OCI-M1 (cell line): ENCODE measurements around the gene OR4Q2.
"Not testable (repeated sequence)": the region's sequence is repeated elsewhere in the genome, so short reads cannot be mapped to it uniquely, and the experiment has no call there.

Source experiments
- DNase-seq: peaks from one replicate; lab custom pipeline; 2025; lab: John Stamatoyannopoulos, UW

The OR4Q2 gene

GRCh38 chr14:20001863-20002262, at the start of gene OR4Q2:
OR4Q2 (plus strand) TSS chr14:20002163.
- DNase-seq = no peak

DNA sequence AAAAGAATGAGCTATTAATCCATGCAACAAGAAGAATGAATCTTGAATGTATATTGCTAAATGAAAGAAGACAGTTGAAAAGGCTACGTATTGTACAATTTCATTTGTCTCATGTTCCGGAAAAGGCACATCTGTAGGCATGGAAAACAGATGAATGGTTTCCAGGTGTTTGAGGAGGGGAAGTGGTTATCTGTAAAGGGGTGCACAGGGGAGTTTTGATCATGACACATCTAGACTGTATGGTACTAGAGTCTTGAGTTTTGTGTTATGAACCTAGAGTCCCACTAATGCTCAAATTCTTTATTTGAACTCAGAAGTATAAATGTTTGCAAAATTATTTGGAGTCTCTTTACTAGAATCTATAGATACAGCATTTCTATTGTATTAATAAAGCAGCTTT, 32.2 kb upstream of the OR4Q2 start:
- DNase-seq = not testable (repeated sequence)

- DNase-seq = no peak
Observed at GRCh38 chr14:19974844-19975243, 27.1 kb upstream of the OR4Q2 start.

GRCh38 chr14:19975291-19975690, 26.7 kb upstream of the OR4Q2 start, which contains the start of gene OR4K15:
OR4K15 (plus strand) TSS chr14:19975591; CDS start chr14:19975591, 0 bp downstream.
- DNase-seq = no peak

DNA sequence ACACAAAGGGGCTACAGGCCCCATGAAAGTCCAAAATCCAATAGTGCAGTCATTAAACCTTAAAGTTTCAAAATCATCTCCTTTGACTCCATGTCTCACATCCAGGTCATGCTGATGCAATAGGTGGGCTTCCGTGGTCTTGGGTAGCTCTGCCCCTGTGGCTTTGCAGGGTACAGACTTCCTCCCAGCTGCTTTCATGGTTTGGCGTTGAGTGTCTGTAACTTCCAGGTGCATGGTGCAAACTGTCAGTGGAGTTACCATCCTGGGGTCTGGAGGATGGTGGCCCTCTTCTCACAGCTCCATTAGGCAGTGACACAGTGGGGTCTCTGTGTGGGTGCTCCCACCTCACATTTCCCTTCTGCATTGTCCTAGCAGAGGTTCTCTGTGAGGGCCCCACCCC, 8.5 kb upstream of the OR4Q2 start:
- no peak for DNase-seq

DNA sequence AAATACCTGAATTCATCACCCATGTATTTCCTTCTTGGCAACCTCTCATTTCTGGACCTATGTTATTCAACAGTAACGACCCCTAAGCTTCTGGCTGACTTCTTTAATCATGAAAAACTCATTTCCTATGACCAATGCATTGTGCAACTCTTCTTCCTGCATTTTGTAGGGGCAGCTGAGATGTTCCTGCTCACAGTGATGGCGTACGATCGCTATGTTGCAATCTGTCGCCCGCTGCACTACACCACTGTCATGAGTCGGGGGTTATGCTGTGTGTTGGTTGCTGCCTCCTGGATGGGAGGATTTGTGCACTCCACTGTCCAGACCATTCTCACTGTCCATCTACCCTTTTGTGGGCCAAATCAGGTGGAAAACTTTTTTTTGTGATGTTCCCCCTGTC, 356 bp downstream of the OR4Q2 start:
- DNase-seq = no peak

GRCh38 chr14:20008156-20008555, 6.2 kb downstream of the OR4Q2 start:
- DNase-seq = no peak

DNA sequence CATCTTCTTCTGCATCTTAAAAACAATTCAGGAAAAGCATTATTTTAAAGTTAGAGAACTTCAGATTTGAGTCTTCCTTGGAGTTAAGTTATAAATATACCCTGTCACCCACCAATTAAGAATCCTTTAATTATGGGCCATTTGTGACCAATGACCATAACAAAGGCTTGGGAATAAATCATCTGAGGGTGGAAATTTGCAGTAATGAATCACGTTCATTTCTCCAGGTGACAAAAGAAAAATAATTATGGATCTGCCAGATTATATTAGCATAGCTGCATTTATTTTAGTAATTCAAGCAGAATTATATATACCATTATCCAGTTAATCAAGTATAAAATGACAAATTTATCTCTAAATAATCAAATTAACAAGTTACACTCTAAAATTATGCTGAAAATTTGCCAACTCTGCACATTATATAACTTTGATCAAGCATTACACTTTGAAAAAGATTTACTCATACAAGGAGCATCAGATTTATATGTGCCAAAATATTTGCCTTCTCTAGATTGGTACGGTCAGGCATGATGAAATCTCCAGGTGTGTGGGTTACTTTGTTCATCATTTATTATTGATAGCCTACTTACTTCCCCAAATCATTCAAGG, 17.4 kb downstream of the OR4Q2 start, which contains the start of gene OR4K14:
TSS of gene OR4K14 (minus strand) at position 51 of the 609 bp plus-strand sequence. CDS start 4,114 bp downstream, outside the sequence.
- DNase-seq = no peak

- DNase-seq = no peak
Observed at GRCh38 chr14:20031058-20031457, 29.1 kb downstream of the OR4Q2 start.

GRCh38 chr14:20035449-20035848, 33.5 kb downstream of the OR4Q2 start:
- no peak for DNase-seq

DNA sequence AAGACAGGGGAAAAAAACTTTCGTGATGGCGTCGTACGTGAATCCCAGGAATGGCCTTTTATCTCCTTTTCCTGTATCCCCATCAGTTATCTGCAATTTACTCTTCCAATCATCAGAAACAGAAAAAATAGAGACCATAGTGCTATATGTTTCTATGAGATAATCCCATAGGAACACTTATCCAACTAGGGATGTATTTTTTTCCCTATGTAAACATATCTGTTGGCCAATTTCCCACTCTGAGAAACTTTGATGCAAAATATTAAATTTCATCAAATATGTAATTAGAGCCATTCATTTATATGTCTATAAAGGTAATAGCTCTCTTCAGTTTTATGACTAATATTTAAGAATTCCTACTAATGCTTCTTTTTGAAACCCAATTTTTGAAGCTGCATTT, 34.0 kb downstream of the OR4Q2 start, which contains the start of gene OR4K13:
TSS of gene OR4K13 (minus strand) at position 101 of the 400 bp plus-strand sequence. CDS start 1,280 bp downstream, outside the sequence.
- no peak for DNase-seq

- no peak for DNase-seq
Observed at GRCh38 chr14:20044243-20044642, 42.3 kb downstream of the OR4Q2 start.

DNA sequence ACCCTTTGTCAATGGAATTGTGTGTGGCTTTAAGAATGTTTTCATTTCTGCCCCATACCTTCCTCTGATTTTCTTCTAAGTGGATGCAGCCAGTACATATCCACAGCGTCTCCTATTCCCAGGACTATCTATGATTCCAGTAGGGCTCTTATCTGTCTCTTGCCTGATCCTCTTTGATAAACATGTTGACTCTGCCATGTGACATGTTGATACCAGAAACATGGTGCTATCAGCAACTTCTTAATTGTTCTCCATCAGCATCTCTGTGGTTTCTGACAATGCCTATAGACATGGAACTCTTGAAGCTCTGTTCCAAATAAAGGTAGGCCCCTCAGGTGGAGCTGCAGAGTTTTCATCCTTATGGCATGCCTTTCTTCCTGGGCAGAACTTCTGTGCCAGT, 46.2 kb downstream of the OR4Q2 start:
- DNase-seq = no peak
